ENCODE measurements around the gene CCDC192.
"Not testable (repeated sequence)": the region's sequence is repeated elsewhere in the genome, so short reads cannot be mapped to it uniquely, and the experiment has no call there.

CCDC192 gene

GRCh38 chr5:127762412-127762811, 59.2 kb downstream of the CCDC192 start:
- H3K27ac ChIP-seq (ENCODE audit: low read length), result no peak overlapping the region
- H3K4me1 ChIP-seq (ENCODE audit: control insufficient read depth, insufficient read depth, low read length), result no peaks in the 10 kb centered on the region
- no CpG with 5 or more reads among the region's 3 CpGs for WGBS (ENCODE audit: insufficient coverage, insufficient read length)
- no peaks in the 10 kb centered on the region for H3K9me3 ChIP-seq (ENCODE audit: control insufficient read depth, insufficient read depth, low read length)
- no peaks in the 10 kb centered on the region for H3K36me3 ChIP-seq (ENCODE audit: control insufficient read depth, insufficient read depth, low read length)
- no peak overlapping the region for H3K4me3 ChIP-seq (ENCODE audit: low read length)
- no peak for DNase-seq (ENCODE audit: low read depth, low spot score)
- no peaks in the 10 kb centered on the region for H3K27me3 ChIP-seq (ENCODE audit: control insufficient read depth, insufficient read depth, low read length)

GRCh38 chr5:127766676-127767335, 63.6 kb downstream of the CCDC192 start:
- Histone ChIP-seq H3K4me3 (ENCODE audit: low read length) (no peak overlapping the region), H3K9me3 (ENCODE audit: control insufficient read depth, insufficient read depth, low read length) (no peaks in the 10 kb centered on the region)

GRCh38 chr5:127769386-127769785, 66.2 kb downstream of the CCDC192 start:
- H3K4me1 ChIP-seq (ENCODE audit: control insufficient read depth, insufficient read depth, low read length), result no peaks in the 10 kb centered on the region
- no peak overlapping the region for H3K4me3 ChIP-seq (ENCODE audit: low read length)
- DNase-seq (ENCODE audit: low read depth, low spot score), result no peak
- no peaks in the 10 kb centered on the region for H3K36me3 ChIP-seq (ENCODE audit: control insufficient read depth, insufficient read depth, low read length)
- H3K27me3 ChIP-seq (ENCODE audit: control insufficient read depth, insufficient read depth, low read length), result no peaks in the 10 kb centered on the region
- H3K9me3 ChIP-seq (ENCODE audit: control insufficient read depth, insufficient read depth, low read length), result no peaks in the 10 kb centered on the region
- no peak overlapping the region for H3K27ac ChIP-seq (ENCODE audit: low read length)

More at GRCh38 chr5:127766676-127767335, 63.6 kb downstream of the CCDC192 start:
- DNase-seq (ENCODE audit: low read depth, low spot score), result no peak
- Histone ChIP-seq H3K4me1 (ENCODE audit: control insufficient read depth, insufficient read depth, low read length) (no peaks in the 10 kb centered on the region), H3K27ac (ENCODE audit: low read length) (no peak overlapping the region), H3K27me3 (ENCODE audit: control insufficient read depth, insufficient read depth, low read length) (no peaks in the 10 kb centered on the region), H3K36me3 (ENCODE audit: control insufficient read depth, insufficient read depth, low read length) (no peaks in the 10 kb centered on the region)
- WGBS (ENCODE audit: insufficient coverage, insufficient read length), result 100% methylated on average over 1 of the region's 2 CpGs

- no peaks in the 10 kb centered on the region for H3K27me3 ChIP-seq (ENCODE audit: control insufficient read depth, insufficient read depth, low read length)
- DNase-seq (ENCODE audit: low read depth, low spot score), result no peak
- no peaks in the 10 kb centered on the region for H3K9me3 ChIP-seq (ENCODE audit: control insufficient read depth, insufficient read depth, low read length)
- H3K27ac ChIP-seq (ENCODE audit: low read length), result no peak overlapping the region
- H3K36me3 ChIP-seq (ENCODE audit: control insufficient read depth, insufficient read depth, low read length), result no peaks in the 10 kb centered on the region
- H3K4me1 ChIP-seq (ENCODE audit: control insufficient read depth, insufficient read depth, low read length), result no peaks in the 10 kb centered on the region
- H3K4me3 ChIP-seq (ENCODE audit: low read length), result no peak overlapping the region
These were observed 67.1 kb downstream of the CCDC192 start for GRCh38 chr5:127770272-127770671.

GRCh38 chr5:127772531-127772930, 69.3 kb downstream of the CCDC192 start:
- no CpG with 5 or more reads among the region's 1 CpG for WGBS (ENCODE audit: insufficient coverage, insufficient read length)
- no peak overlapping the region for H3K27ac ChIP-seq (ENCODE audit: low read length)
- no peaks in the 10 kb centered on the region for H3K36me3 ChIP-seq (ENCODE audit: control insufficient read depth, insufficient read depth, low read length)
- H3K4me3 ChIP-seq (ENCODE audit: low read length), result no peak overlapping the region
- DNase-seq (ENCODE audit: low read depth, low spot score), result no peak
- H3K4me1 ChIP-seq (ENCODE audit: control insufficient read depth, insufficient read depth, low read length), result no peaks in the 10 kb centered on the region
- H3K27me3 ChIP-seq (ENCODE audit: control insufficient read depth, insufficient read depth, low read length), result no peaks in the 10 kb centered on the region
- no peaks in the 10 kb centered on the region for H3K9me3 ChIP-seq (ENCODE audit: control insufficient read depth, insufficient read depth, low read length)

- H3K27ac ChIP-seq (ENCODE audit: low read length), result no peak overlapping the region
- H3K36me3 ChIP-seq (ENCODE audit: control insufficient read depth, insufficient read depth, low read length), result no peaks in the 10 kb centered on the region
- DNase-seq (ENCODE audit: low read depth, low spot score), result no peak
- no peak overlapping the region for H3K4me3 ChIP-seq (ENCODE audit: low read length)
- H3K27me3 ChIP-seq (ENCODE audit: control insufficient read depth, insufficient read depth, low read length), result no peaks in the 10 kb centered on the region
- no peaks in the 10 kb centered on the region for H3K4me1 ChIP-seq (ENCODE audit: control insufficient read depth, insufficient read depth, low read length)
- WGBS (ENCODE audit: insufficient coverage, insufficient read length), result no CpG with 5 or more reads among the region's 2 CpGs
- no peaks in the 10 kb centered on the region for H3K9me3 ChIP-seq (ENCODE audit: control insufficient read depth, insufficient read depth, low read length)
These were observed 71.0 kb downstream of the CCDC192 start for GRCh38 chr5:127774221-127774620.

- no peak overlapping the region for H3K27ac ChIP-seq (ENCODE audit: low read length)
- no peak for DNase-seq (ENCODE audit: low read depth, low spot score)
- no peaks in the 10 kb centered on the region for H3K9me3 ChIP-seq (ENCODE audit: control insufficient read depth, insufficient read depth, low read length)
- no peaks in the 10 kb centered on the region for H3K36me3 ChIP-seq (ENCODE audit: control insufficient read depth, insufficient read depth, low read length)
- WGBS (ENCODE audit: insufficient coverage, insufficient read length), result no CpG with 5 or more reads among the region's 4 CpGs
- no peaks in the 10 kb centered on the region for H3K4me1 ChIP-seq (ENCODE audit: control insufficient read depth, insufficient read depth, low read length)
- no peak overlapping the region for H3K4me3 ChIP-seq (ENCODE audit: low read length)
- no peaks in the 10 kb centered on the region for H3K27me3 ChIP-seq (ENCODE audit: control insufficient read depth, insufficient read depth, low read length)
These were observed 73.3 kb downstream of the CCDC192 start for GRCh38 chr5:127776477-127776876.

- no peak for DNase-seq (ENCODE audit: low read depth, low spot score)
- Histone ChIP-seq H3K4me1 (ENCODE audit: control insufficient read depth, insufficient read depth, low read length) (no peaks in the 10 kb centered on the region), H3K4me3 (ENCODE audit: low read length) (no peak overlapping the region), H3K36me3 (ENCODE audit: control insufficient read depth, insufficient read depth, low read length) (no peaks in the 10 kb centered on the region), H3K27me3 (ENCODE audit: control insufficient read depth, insufficient read depth, low read length) (no peaks in the 10 kb centered on the region), H3K9me3 (ENCODE audit: control insufficient read depth, insufficient read depth, low read length) (no peaks in the 10 kb centered on the region), H3K27ac (ENCODE audit: low read length) (no peak overlapping the region)
These were observed 74.8 kb downstream of the CCDC192 start for GRCh38 chr5:127777957-127778356.

GRCh38 chr5:127782450-127782849, 79.3 kb downstream of the CCDC192 start:
- H3K4me3 ChIP-seq (ENCODE audit: low read length); H3K27me3 ChIP-seq (ENCODE audit: control insufficient read depth, insufficient read depth, low read length); H3K9me3 ChIP-seq (ENCODE audit: control insufficient read depth, insufficient read depth, low read length); DNase-seq (ENCODE audit: low read depth, low spot score); H3K36me3 ChIP-seq (ENCODE audit: control insufficient read depth, insufficient read depth, low read length); H3K27ac ChIP-seq (ENCODE audit: low read length); H3K4me1 ChIP-seq (ENCODE audit: control insufficient read depth, insufficient read depth, low read length): not testable (repeated sequence)
- no CpG with 5 or more reads among the region's 2 CpGs for WGBS (ENCODE audit: insufficient coverage, insufficient read length)

- no CpG with 5 or more reads among the region's 6 CpGs for WGBS (ENCODE audit: insufficient coverage, insufficient read length)
- no peak for DNase-seq (ENCODE audit: low read depth, low spot score)
These were observed 82.1 kb downstream of the CCDC192 start for GRCh38 chr5:127785098-127785927.

GRCh38 chr5:127791439-127791838, 88.2 kb downstream of the CCDC192 start:
- H3K36me3 ChIP-seq (ENCODE audit: control insufficient read depth, insufficient read depth, low read length), result no peaks in the 10 kb centered on the region
- H3K27ac ChIP-seq (ENCODE audit: low read length), result no peak overlapping the region
- no peaks in the 10 kb centered on the region for H3K4me1 ChIP-seq (ENCODE audit: control insufficient read depth, insufficient read depth, low read length)
- H3K9me3 ChIP-seq (ENCODE audit: control insufficient read depth, insufficient read depth, low read length), result no peaks in the 10 kb centered on the region
- no peaks in the 10 kb centered on the region for H3K27me3 ChIP-seq (ENCODE audit: control insufficient read depth, insufficient read depth, low read length)
- no CpG with 5 or more reads among the region's 1 CpG for WGBS (ENCODE audit: insufficient coverage, insufficient read length)
- H3K4me3 ChIP-seq (ENCODE audit: low read length), result no peak overlapping the region
- DNase-seq (ENCODE audit: low read depth, low spot score), result no peak

More at GRCh38 chr5:127785098-127785927, 82.1 kb downstream of the CCDC192 start:
- Histone ChIP-seq H3K36me3 (ENCODE audit: control insufficient read depth, insufficient read depth, low read length) (no peaks in the 10 kb centered on the region), H3K4me3 (ENCODE audit: low read length) (no peak overlapping the region), H3K4me1 (ENCODE audit: control insufficient read depth, insufficient read depth, low read length) (no peaks in the 10 kb centered on the region), H3K27ac (ENCODE audit: low read length) (no peak overlapping the region), H3K9me3 (ENCODE audit: control insufficient read depth, insufficient read depth, low read length) (no peaks in the 10 kb centered on the region), H3K27me3 (ENCODE audit: control insufficient read depth, insufficient read depth, low read length) (no peaks in the 10 kb centered on the region)

Measured in iPS DF 6.9 (cell line).